Measurements from ENCODE around the gene ITPRID1.
A peak's percentile ranks its signal among the peaks of the same experiment; 100 is the strongest.
"Not testable (repeated sequence)": the region's sequence is repeated elsewhere in the genome, so short reads cannot be mapped to it uniquely, and the experiment has no call there.

The ITPRID1 gene

GRCh38 chr7:31517513-31517912, 3.6 kb downstream of the ITPRID1 start:
- no peak for DNase-seq

DNA sequence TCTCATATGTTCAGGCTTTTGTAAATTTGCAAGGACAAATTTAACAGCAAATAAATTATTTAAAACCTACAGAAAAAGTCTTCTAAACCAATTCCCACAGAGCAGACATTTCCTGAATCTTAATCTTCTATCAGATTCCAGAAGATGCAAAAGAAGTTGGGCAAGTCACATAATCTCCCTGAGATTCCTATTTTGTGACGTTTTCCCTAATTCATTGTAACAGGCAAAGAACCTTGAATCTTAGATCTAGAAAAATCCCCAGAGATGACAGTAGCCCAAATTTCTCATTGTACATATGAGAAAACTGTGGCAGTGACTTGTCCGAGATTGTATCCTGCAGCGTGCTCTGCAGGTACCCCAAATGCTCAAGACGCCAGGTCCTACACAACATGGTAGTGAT, 4.9 kb downstream of the ITPRID1 start:
- DNase-seq = no peak

DNA sequence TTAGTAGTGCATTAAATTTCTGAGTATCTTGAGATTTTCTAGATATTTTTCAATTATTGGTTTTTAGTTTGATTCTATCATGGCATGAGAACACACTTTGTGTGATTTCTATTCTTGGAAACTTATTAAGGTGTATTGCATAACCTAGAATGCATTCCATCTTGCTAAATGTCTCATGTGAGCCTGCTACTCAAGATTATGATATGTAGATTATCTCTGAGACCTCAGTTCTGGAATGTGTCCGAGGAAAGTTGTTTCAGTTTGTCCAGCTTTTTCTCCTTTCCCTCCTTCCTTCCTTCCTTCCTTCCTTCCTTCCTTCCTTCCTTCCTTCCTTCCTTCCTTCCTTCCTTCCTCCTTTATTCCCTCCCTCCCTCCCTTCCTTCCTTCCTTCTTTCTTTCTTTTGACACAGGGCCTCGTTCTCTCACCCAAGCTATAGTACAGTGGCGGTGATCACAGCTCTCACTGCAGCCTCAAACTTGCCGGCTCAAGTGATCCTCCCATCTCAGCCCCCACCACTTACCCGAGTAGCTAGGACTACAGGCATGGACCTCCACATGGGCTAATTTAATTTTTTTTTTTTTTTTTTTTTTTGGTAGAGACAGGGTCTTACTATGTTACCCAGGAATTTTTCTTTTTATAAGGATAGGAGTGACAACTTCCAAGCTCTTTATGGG, 7.6 kb downstream of the ITPRID1 start:
- DNase-seq = no peak

DNA sequence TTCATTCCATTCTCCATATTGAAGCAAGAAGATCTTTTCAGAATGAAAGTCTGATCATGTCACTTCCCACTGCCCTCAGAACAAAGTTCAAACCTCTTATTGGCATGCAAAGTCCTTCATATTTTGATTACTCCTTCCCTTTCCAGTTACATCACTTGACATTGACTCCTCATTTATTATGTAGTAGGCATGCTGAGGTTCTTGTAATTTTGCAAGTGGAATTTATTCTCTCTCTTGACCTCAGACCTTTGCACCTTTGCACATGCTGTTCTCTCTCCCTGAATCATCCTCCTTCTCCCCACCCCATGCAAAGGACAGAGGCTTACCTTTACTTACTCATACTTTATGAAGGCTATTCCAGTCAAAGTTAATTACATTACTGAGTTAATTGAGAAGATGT, 13.0 kb downstream of the ITPRID1 start:
- no peak for DNase-seq

GRCh38 chr7:31529103-31529502, 15.2 kb downstream of the ITPRID1 start:
- DNase-seq = no peak

- not testable (repeated sequence) for DNase-seq
Measured at GRCh38 chr7:31540651-31541185, 26.8 kb downstream of the ITPRID1 start.

DNA sequence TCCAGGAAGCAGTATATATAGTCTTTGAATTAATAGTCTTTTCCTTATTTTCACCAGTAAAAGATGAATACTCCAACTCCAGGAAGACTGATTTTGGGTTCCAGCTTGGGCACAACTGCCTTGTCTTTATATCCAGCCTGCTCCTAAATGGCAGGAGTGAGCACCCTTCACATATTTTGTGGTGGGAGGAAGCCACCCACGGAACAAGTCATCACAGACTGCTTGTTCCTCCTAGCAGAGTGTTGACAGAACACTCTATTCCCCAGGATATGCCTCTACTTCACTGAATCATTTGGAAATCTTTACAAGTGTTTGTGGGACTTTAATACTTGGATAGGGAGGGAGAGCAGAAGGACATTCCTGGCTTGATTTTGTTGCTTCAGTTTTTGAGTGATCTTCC, 31.7 kb downstream of the ITPRID1 start:
- no peak for DNase-seq

GRCh38 chr7:31549611-31550010, 35.7 kb downstream of the ITPRID1 start:
- no peak for DNase-seq

DNA sequence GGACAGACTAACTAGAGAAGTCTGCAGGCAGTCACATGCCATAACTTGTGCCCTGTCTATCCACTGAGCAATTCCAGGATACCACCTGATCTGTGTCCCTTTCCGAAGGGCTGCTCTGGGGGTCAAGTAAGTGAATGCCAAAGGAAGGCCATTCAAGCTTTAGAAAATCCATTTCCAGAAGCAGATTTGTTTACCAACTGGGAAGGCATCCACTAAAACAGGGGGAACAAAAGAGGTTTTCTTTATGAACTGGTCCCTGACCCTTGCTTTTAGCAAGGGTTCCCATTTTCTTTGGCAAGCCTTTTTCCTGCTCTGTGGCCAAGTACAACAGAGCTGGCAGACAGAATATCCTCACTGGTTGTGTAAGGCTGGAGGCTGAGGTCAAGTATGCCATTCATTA, 36.5 kb downstream of the ITPRID1 start:
- no peak for DNase-seq

- peak; percentile 84 for DNase-seq
Measured at GRCh38 chr7:31553661-31554081, 39.8 kb downstream of the ITPRID1 start.

DNA sequence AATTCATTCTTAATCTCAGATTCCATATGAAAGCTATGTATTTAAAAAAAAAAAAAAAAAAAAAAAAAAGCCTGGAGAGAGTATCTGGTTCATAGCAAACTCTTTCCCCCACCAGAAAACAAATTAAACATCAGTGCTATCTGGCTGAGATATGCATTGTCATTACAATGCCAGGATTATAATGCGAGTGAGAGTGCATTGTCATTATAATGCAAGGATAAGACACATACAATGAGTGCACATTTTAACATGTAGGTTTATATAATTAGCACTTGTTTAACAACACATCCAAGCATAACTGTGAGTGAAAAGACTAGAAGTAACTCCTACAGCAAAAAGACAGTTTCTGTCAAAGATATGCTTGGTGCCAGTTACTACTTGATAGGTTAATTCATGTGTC, 48.1 kb downstream of the ITPRID1 start:
- no peak for DNase-seq

GRCh38 chr7:31563522-31563921, 49.6 kb downstream of the ITPRID1 start:
- no peak for DNase-seq

GRCh38 chr7:31563951-31564350, 50.1 kb downstream of the ITPRID1 start:
- no peak for DNase-seq

GRCh38 chr7:31564661-31565060, 50.8 kb downstream of the ITPRID1 start:
- DNase-seq = no peak

- DNase-seq = no peak
Measured at GRCh38 chr7:31569528-31569927, 55.6 kb downstream of the ITPRID1 start.

- no peak for DNase-seq
Measured at GRCh38 chr7:31583526-31583925, 69.6 kb downstream of the ITPRID1 start.

DNA sequence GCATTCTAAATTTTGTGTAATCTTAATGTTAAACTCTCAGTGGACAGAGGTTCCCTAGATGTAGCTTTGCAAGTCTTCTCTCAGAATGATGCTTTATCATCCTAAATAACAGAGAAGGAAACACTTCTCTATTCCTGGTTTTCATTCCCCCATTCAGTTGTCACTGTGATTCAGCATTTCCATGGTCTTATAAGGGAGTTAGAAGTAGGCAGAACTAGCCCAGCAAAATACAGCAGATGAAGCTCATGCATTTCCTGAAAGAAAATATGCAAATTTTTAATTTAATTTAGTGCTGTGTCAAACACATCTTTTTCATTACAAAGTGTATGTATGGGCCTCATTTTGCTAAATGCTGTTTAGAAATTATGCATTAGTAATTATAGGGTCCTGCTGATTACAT, 70.1 kb downstream of the ITPRID1 start:
- no peak for DNase-seq

DNA sequence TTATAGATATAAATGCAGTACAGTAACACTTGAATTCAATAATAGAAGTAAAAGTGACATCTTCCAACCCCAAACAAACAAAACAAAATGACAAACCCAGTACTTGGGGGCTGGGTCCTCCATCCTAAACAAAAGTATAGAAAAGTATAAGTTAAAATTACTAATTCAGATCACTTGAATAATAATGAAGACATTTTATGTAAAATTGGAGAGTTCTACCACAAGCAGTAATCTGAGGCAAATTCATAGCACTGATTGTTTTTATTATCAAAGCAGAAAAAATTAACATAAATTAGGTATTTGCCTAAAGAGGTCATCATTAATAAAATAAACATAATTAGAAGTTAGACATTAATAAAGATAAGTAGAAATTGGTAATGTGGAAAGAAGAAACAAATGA, 81.5 kb downstream of the ITPRID1 start:
- no peak for DNase-seq

DNA sequence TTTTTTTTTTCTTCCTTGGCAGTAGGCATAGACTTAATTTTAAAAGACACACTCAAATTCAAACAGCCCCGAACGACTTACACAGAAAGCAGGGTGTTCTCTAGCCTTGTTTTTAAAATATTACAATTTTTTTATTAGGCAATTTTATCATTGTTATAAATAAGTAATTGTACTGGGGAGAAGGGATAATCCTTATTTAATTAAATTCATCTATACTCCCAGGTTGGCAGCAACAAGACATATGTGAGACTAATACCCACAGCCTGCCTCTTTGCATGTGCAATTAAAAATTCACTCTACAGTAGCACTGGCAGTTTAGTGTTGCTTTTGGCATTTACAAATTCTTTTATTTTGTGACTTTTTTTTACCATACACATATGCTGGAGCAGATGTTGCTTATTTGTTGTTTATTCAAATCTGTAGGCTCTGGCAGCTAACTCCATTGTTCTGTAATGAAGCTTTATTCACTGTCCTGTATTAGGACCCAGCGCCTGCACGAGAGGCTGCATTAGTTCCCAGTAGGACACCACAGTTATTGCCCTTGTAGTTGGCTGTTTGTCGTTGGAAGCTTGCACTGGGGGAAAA, 88.2 kb downstream of the ITPRID1 start:
- no peak for DNase-seq

DNA sequence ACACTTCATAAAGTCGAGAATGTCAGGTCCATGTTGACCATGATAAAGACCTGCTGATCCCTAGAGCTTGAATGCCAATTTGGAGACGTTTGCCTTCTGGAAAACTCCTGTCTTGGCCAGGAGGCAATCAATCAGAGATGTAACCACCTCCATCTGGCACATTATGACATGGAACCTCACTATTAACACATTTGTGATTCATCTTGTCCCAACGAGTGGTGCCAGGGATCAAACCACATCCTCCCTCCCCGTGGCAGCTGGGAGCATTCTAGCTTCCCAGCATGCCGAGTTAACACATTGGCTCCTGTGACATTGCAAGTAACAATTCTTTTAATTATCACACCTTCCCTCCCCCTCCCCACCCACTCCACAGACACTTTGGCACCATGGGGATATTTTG, 89.2 kb downstream of the ITPRID1 start:
- DNase-seq = no peak

DNA sequence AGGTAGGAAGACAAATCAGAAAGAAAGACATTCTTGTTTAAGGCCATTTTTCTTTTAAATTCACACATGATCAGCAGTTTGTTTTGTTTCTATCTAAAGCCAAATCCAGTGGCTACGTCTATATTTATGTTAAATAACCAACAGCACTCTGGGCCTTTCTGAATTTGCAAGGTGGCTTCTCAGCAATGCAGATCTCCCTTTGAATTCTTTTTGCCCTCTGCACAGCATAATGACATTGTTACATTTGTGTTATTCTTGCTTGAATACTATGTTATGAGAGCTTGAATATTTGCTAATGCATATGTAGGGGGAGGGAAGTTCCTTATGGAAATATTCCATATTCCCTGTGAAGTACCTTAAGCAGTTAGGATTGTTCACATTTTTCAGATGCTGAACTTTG, 99.7 kb downstream of the ITPRID1 start:
- DNase-seq = no peak

- no peak for DNase-seq
Measured at GRCh38 chr7:31633467-31633866, 119.6 kb downstream of the ITPRID1 start.

DNA sequence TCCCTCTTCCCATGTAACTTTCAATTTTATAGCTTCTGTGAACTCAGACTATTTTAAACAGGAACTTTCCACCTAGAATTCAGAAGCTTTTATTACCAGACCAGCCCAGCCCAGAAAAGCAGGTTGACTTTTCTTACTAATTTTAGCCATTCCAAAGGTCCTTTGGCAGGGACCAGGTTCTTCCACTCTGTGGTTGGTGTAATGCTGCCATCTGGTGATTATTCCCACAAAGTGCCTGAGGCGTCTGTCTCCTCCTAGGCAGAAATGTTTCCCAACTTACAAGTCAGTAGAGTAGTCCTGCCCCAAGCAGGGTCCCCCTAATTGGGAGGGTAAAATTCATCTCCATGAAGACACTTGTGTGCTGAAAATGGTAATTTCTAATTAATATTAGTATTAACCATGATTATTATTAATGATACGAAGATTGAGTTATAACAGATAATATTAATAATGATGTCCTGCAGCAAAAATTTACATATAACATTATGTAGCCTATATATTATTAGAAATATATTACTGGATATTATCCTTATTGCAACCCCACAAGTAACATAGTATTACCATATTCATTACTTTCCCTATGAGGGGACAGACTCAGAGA, 120.1 kb downstream of the ITPRID1 start:
- DNase-seq = peak; percentile 55

GRCh38 chr7:31640381-31640780, 126.5 kb downstream of the ITPRID1 start:
- DNase-seq = no peak
